Neural progenitor cell (in vitro differentiated cells): Measurements from ENCODE around the gene MYL10. TPM values are rescaled to one million over a fixed set of nuclear protein-coding genes. Genes with fewer than 3 reads are reported as not detected.
A peak's percentile ranks its signal among the peaks of the same experiment; 100 is the strongest.

Source experiments
- DNase-seq: peaks from one replicate; pipeline ENCODE4 v3.0.0-alpha.2; 2016; ENCODE audit warnings: low spot score
- H2AFZ ChIP-seq: fragments of 200-600 bp; sonication (generic); replicated peaks from 2 replicates; pipeline ENCODE4 v1.6.1; 2016; ENCODE audit warnings: antibody characterized with exemption
- H3F3A ChIP-seq: fragments of 200-600 bp; sonication (generic); 2 replicates; pipeline ENCODE4 v1.6.1; 2016; ENCODE audit warnings: antibody characterized with exemption, low read depth
- H3K27ac ChIP-seq: fragments of 200-600 bp; sonication (generic); 2 replicates; pipeline ENCODE4 v1.5.1; 2016; ENCODE audit warnings: mild to moderate bottlenecking
- H3K27me3 ChIP-seq: fragments of 200-600 bp; sonication (generic); 2 replicates; pipeline ENCODE4 v1.6.1; 2016; ENCODE audit warnings: mild to moderate bottlenecking, moderate library complexity
- H3K36me3 ChIP-seq: fragments of 200-600 bp; sonication (generic); 2 replicates; pipeline ENCODE4 v1.5.1; 2016
- H3K4me1 ChIP-seq: fragments of 200-600 bp; sonication (generic); 2 replicates; pipeline ENCODE4 v1.6.1; 2016; ENCODE audit warnings: mixed run types
- H3K4me2 ChIP-seq: fragments of 200-600 bp; sonication (generic); 2 replicates; pipeline ENCODE4 v1.6.1; 2016
- H3K4me3 ChIP-seq: fragments of 200-600 bp; sonication (generic); 2 replicates; pipeline ENCODE4 v1.5.1; 2016
- H3K79me2 ChIP-seq: fragments of 200-600 bp; sonication (generic); 2 replicates; pipeline ENCODE4 v1.6.1; 2016; ENCODE audit warnings: low read depth
- H3K9ac ChIP-seq: fragments of 200-600 bp; sonication (generic); 2 replicates; pipeline ENCODE4 v1.6.1; 2016
- H3K9me3 ChIP-seq: fragments of 200-600 bp; sonication (generic); 2 replicates; pipeline ENCODE4 v1.5.1; 2016; ENCODE audit warnings: low read depth
- H4K20me1 ChIP-seq: fragments of 200-600 bp; sonication (generic); 2 replicates; pipeline ENCODE4 v1.6.1; 2016; ENCODE audit warnings: low read depth
- H3K27ac Mint-ChIP-seq: 3 replicates; pipeline ENCODE4 v1.8.0; 2021; ENCODE audit warnings: mixed read lengths
- H3K27me3 Mint-ChIP-seq: 2 replicates; pipeline ENCODE4 v1.8.0; 2022; ENCODE audit warnings: low read depth, mild to moderate bottlenecking, inconsistent platforms, moderate library complexity, mixed read lengths; ENCODE audit not compliant: insufficient read depth
- H3K36me3 Mint-ChIP-seq: 3 replicates; pipeline ENCODE4 v1.8.0; 2021; ENCODE audit warnings: mixed read lengths
- H3K4me1 Mint-ChIP-seq: 3 replicates; pipeline ENCODE4 v1.8.0; 2021; ENCODE audit warnings: mixed read lengths
- H3K4me3 Mint-ChIP-seq: 3 replicates; pipeline ENCODE4 v1.8.0; 2021; ENCODE audit warnings: mild to moderate bottlenecking, moderate library complexity, mixed read lengths
- H3K9me3 Mint-ChIP-seq: 3 replicates; pipeline ENCODE4 v1.8.0; 2020; ENCODE audit warnings: mixed read lengths
- EZH2 ChIP-seq: fragments of 200-600 bp; sonication (generic); IDR thresholded peaks from 2 replicates; pipeline ENCODE4 v1.6.1; 2017; ENCODE audit warnings: antibody characterized with exemption, mild to moderate bottlenecking, moderate library complexity
- EZH2phosphoT487 ChIP-seq: fragments of 200-600 bp; sonication (generic); IDR thresholded peaks from 2 replicates; pipeline ENCODE4 v1.6.1; 2017; ENCODE audit warnings: antibody characterized with exemption
- total RNA-seq: library from RNA; depleted of rRNA; stranded (reverse); fragments of >200 nt; gene quantifications from 2 replicates; pipeline ENCODE4 v1.2.3, GENCODE V29; 2015; ENCODE audit warnings: low replicate concordance
- TF ChIP-seq, protein P1 (sequence below): fragments of 200-600 bp; sonication (generic); IDR thresholded peaks from 2 replicates; pipeline ENCODE4 v1.5.1; 2017; ENCODE audit warnings: antibody characterized with exemption, mild to moderate bottlenecking

MYL10 gene
- total RNA-seq, 1 donor from 2014 or later: not detected

DNA sequence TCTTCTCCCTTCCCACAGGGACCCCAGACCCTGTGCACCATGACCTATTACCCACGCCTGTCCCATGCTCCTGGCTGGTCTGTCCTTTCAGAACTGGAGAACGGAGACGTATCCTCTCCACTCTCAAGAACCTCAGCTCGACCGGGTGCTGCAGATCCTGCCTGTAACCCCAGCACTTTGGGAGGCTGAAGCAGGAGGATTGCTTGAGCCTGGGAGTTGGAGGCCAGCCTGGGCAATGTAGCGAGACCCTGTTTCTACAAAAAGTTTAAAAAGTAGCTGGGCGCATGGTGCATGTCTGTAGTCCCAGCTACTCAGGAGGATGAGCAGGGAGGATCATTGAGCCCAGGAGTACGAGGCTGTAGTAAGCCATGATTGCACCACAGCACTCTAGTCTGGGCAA lies 37.2 kb upstream of the MYL10 start:
- no peaks in the 10 kb centered on the region for H3K36me3 Mint-ChIP-seq
- no peaks in the 10 kb centered on the region for H3K79me2 ChIP-seq
- no peak for DNase-seq

DNA sequence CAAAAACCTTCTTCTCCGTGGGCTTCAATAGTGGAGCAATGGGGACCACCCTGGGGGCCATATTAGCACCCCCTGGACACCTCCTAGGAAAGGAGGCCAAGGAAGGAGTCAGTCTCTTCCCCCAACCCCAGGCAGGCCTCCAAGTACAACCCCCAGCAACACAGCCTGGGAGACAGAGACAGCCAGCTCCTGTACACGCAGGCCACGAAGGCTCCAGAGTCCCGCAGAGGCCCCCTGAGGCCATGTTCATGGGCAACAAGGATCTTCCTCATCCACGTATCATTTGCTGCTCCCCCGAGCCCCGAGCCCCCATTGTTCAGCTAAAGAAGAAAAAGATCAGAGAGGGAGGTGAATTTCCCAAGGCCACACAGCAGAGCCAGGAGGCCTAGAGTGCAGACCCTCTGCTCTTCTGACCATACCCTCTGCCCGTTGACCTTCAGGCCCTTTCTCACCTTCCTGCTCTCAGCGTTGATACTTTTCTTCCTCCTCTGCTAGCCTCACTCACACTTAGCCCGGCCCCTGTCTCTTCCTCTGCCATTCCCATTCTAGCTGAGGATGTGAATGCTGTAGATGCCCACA lies 35.9 kb upstream of the MYL10 start:
- DNase-seq: no peak
- H3K27me3 Mint-ChIP-seq: peaks cover 17% of the 10 kb centered on the region
- H3K27ac Mint-ChIP-seq: no peak overlapping the region
- Histone ChIP-seq H2AFZ (no peak overlapping the region), H3K9ac (no peak overlapping the region), H3K9me3 (no peaks in the 10 kb centered on the region), H3K27ac (no peak overlapping the region), H3K4me2 (peak overlapping the region; percentile 55), H3K27me3 (no peaks in the 10 kb centered on the region), H3K4me1 (peaks cover 8% of the 10 kb centered on the region), H3K36me3 (no peaks in the 10 kb centered on the region), H3K4me3 (no peak overlapping the region), H4K20me1 (no peaks in the 10 kb centered on the region), H3K79me2 (no peaks in the 10 kb centered on the region), H3F3A (no peaks in the 10 kb centered on the region)
- H3K4me3 Mint-ChIP-seq: no peak overlapping the region
- H3K4me1 Mint-ChIP-seq: peaks cover 14% of the 10 kb centered on the region
- no peaks in the 10 kb centered on the region for H3K36me3 Mint-ChIP-seq
- TF ChIP-seq EZH2phosphoT487 (no peak), EZH2 (no peak)
- TF ChIP-seq, protein P1, sequence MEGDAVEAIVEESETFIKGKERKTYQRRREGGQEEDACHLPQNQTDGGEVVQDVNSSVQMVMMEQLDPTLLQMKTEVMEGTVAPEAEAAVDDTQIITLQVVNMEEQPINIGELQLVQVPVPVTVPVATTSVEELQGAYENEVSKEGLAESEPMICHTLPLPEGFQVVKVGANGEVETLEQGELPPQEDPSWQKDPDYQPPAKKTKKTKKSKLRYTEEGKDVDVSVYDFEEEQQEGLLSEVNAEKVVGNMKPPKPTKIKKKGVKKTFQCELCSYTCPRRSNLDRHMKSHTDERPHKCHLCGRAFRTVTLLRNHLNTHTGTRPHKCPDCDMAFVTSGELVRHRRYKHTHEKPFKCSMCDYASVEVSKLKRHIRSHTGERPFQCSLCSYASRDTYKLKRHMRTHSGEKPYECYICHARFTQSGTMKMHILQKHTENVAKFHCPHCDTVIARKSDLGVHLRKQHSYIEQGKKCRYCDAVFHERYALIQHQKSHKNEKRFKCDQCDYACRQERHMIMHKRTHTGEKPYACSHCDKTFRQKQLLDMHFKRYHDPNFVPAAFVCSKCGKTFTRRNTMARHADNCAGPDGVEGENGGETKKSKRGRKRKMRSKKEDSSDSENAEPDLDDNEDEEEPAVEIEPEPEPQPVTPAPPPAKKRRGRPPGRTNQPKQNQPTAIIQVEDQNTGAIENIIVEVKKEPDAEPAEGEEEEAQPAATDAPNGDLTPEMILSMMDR: no peak
- H3K9me3 Mint-ChIP-seq: peaks cover 9% of the 10 kb centered on the region

More for the DNA sequence above, 37.2 kb upstream of the MYL10 start:
- TF ChIP-seq EZH2 (no peak), EZH2phosphoT487 (no peak)
- TF ChIP-seq, protein P1: no peak
- H3K4me1 ChIP-seq: peaks cover 8% of the 10 kb centered on the region
- H3K36me3 ChIP-seq: no peaks in the 10 kb centered on the region
- H3F3A ChIP-seq: no peaks in the 10 kb centered on the region
- H3K9me3 ChIP-seq: no peaks in the 10 kb centered on the region
- no peaks in the 10 kb centered on the region for H4K20me1 ChIP-seq
- H3K27me3 ChIP-seq: no peaks in the 10 kb centered on the region
- H3K4me2 ChIP-seq: no peak overlapping the region
- H3K27ac ChIP-seq: no peak overlapping the region
- no peak overlapping the region for H2AFZ ChIP-seq
- no peak overlapping the region for H3K4me3 ChIP-seq
- Mint-ChIP-seq H3K4me3 (no peak overlapping the region), H3K4me1 (peaks cover 14% of the 10 kb centered on the region), H3K27me3 (peaks cover 11% of the 10 kb centered on the region), H3K9me3 (peaks cover 9% of the 10 kb centered on the region), H3K27ac (peak overlapping the region; percentile 75)
- no peak overlapping the region for H3K9ac ChIP-seq

DNA sequence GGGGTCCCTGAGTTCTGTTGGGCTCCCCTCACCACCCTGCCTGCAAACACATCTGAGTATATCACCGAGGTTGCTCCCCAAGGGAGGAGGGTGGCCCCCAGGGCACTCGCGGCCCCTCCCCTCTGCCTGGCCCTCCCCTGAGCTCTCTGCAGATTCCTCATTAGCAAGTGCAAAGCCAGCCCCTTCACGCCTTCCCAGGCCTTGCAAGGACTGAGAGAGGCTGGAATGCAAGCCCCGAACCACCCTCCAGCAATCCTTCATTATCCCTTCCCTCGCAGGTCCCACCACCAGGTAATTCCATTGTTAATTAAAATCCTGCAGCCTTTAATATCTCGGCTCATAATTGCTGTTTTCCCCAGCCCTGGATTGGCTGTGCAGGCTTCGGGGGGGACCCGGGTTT lies 35.3 kb upstream of the MYL10 start:
- Mint-ChIP-seq H3K27me3 (peaks cover 15% of the 10 kb centered on the region), H3K9me3 (peaks cover 9% of the 10 kb centered on the region), H3K4me3 (no peak overlapping the region), H3K4me1 (peaks cover 14% of the 10 kb centered on the region), H3K36me3 (no peaks in the 10 kb centered on the region), H3K27ac (peak overlapping the region; percentile 29)
- TF ChIP-seq EZH2phosphoT487: no peak
- TF ChIP-seq, protein P1: no peak
- TF ChIP-seq EZH2: no peak
- Histone ChIP-seq H3K4me3 (no peak overlapping the region), H2AFZ (peak overlapping the region; percentile 89), H3K4me2 (peak overlapping the region; percentile 55), H3K9me3 (no peaks in the 10 kb centered on the region), H3K27me3 (no peaks in the 10 kb centered on the region), H3F3A (peaks cover under 1% of the 10 kb centered on the region), H3K27ac (no peak overlapping the region), H3K36me3 (no peaks in the 10 kb centered on the region), H3K79me2 (no peaks in the 10 kb centered on the region), H3K4me1 (peaks cover 8% of the 10 kb centered on the region), H3K9ac (no peak overlapping the region), H4K20me1 (no peaks in the 10 kb centered on the region)
- peak; percentile 53 for DNase-seq
